ENCODE data around the gene SLC30A1. TPM values are rescaled to one million over a fixed set of nuclear protein-coding genes. Genes with fewer than 3 reads are reported as not detected.

Gene SLC30A1
- polyA plus RNA-seq, 4 donors, result 5.0 to 107 (median 8.4) TPM

DNA sequence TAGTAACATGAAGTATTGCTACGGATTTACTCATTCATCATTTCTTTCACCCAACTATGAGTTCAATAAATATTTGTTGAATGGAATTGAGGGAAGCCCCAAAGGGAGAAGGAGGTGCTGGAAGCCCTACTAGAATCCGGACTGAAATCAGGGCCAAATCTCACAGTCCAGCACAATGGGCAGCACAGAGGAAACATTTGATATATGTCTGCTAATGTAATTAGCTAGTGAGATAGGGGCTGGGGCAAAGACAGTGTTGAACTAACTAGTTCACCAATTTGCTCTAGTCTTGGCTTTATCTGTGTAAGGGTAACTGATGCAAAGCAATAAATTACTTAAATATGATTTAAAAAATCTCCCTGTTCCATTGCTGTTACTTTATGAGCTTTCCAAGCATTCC lies 26.1 kb upstream of the SLC30A1 start:
- DNase-seq (no peak), FAIRE-seq (no peak)
- Histone ChIP-seq H3K4me1 (ENCODE audit: control insufficient read depth in 3 of 3, insufficient read depth in 2 of 3, low read depth in 1 of 3, low read length in 2 of 3) (peaks cover 2 to 23% (median 7%) of the 10 kb centered on the region in 3 donors), H3K27ac (ENCODE audit: low read depth in 1 of 3, low read length in 2 of 3) (no peak overlapping the region), H3K36me3 (ENCODE audit: control insufficient read depth in 3 of 3, insufficient read depth in 2 of 3, low read depth in 1 of 3, low read length in 3 of 3) (no peaks in the 10 kb centered on the region), H3K9me3 (ENCODE audit: control insufficient read depth in 2 of 2, insufficient read depth in 1 of 2, low read depth in 1 of 2, low read length in 1 of 2) (no peaks in the 10 kb centered on the region), H3K27me3 (ENCODE audit: control insufficient read depth in 3 of 3, insufficient read depth in 3 of 3, low read length in 3 of 3) (no peaks in the 10 kb centered on the region), H3K4me3 (ENCODE audit: low read depth in 1 of 3, low read length in 3 of 3) (no peak overlapping the region)
- 80 to 94% (median 86%) methylated on average over 2 of the region's 2 CpGs for WGBS, 3 donors

DNA sequence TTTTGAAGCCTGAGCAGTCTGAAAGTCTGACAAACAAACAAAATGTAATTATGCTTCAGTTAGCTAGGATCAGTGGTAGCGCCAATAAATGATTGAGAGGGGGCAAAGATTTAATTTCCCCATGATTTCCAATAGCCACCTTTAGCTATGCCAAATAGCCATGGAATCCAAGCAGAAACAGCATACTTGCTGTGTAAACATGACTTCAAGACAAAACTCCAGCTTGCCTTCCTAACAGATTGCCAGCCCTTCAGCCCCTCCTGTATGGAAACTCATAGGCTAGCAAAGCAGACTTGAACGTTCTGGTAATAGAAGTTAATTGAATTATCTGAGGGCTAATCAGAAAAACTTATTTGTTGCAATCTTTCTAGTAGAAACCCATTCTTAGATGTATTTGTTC lies 25.6 kb upstream of the SLC30A1 start:
- Histone ChIP-seq H3K27me3 (ENCODE audit: control insufficient read depth in 3 of 3, insufficient read depth in 3 of 3, low read length in 3 of 3) (no peaks in the 10 kb centered on the region), H3K9me3 (ENCODE audit: control insufficient read depth in 2 of 2, insufficient read depth in 1 of 2, low read depth in 1 of 2, low read length in 1 of 2) (no peaks in the 10 kb centered on the region), H3K36me3 (ENCODE audit: control insufficient read depth in 3 of 3, insufficient read depth in 2 of 3, low read depth in 1 of 3, low read length in 3 of 3) (no peaks in the 10 kb centered on the region), H3K4me1 (ENCODE audit: control insufficient read depth in 3 of 3, insufficient read depth in 2 of 3, low read depth in 1 of 3, low read length in 2 of 3) (peaks cover 2 to 23% (median 7%) of the 10 kb centered on the region in 3 donors), H3K27ac (ENCODE audit: low read depth in 1 of 3, low read length in 2 of 3) (no peak overlapping the region), H3K4me3 (ENCODE audit: low read depth in 1 of 3, low read length in 3 of 3) (no peak overlapping the region)
- FAIRE-seq (no peak), DNase-seq (no peak)
- 66 to 85% (median 66%) methylated on average over 2 of the region's 2 CpGs for WGBS, 3 donors

DNA sequence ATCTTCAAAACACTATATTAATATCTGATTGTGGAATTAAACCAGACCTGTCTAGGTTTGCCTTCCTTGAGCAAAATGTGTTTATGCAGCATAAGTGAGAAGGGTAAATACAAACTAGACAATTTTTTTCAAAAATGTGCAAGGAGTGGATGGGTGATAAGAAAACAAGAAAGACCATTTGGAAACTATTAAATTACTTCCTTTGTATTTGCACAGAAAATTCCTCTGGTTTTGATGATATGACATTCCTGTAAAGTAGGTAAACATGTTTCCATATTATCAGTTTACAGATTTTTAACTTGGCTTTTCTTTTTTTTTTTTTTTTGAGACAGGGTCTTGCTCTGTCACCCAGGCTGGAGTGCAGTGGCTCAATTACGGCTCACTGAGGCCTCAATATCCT lies 24.8 kb upstream of the SLC30A1 start:
- WGBS, 3 donors, result 56 to 96% (median 87%) methylated on average over 1 of the region's 1 CpG
- H3K27ac ChIP-seq (ENCODE audit: low read depth in 1 of 3, low read length in 2 of 3), result peak overlapping the region in 1 of 3 donors; percentile 18

DNA sequence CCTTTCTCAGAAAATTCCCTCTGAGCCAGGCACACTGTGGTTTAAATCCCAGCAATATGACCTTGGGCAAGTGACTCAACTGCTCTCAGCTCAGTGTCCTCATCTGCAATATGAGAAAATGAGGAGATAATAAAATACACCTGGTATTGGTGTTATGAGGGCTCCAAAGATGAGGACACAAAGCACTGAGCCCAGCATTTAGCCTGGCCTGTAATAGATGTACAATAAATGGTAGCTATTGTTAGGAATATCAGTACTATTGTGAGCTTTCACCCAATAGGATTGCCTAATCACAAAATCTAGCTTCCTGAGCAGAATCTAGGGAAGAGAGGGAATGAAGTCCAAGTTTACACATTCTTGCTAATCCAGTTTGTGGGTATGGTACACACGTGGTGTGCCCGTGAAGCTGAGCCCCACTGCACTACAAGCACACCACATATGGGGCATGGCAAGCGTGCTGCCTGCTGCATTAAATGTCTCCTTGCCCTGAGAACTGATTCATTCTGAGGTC lies 24.3 kb upstream of the SLC30A1 start:
- no peak for FAIRE-seq
- peak overlapping the region in 1 of 3 donors; percentile 18 for H3K27ac ChIP-seq (ENCODE audit: low read depth in 1 of 3, low read length in 2 of 3)
- no peaks in the 10 kb centered on the region for H3K27me3 ChIP-seq (ENCODE audit: control insufficient read depth in 3 of 3, insufficient read depth in 3 of 3, low read length in 3 of 3)
- peaks cover 0 to 19% (median 4%) of the 10 kb centered on the region in 3 donors for H3K4me1 ChIP-seq (ENCODE audit: control insufficient read depth in 3 of 3, insufficient read depth in 2 of 3, low read depth in 1 of 3, low read length in 2 of 3)
- peak; percentile 90 to 93 for DNase-seq
- no peaks in the 10 kb centered on the region for H3K9me3 ChIP-seq (ENCODE audit: control insufficient read depth in 2 of 2, insufficient read depth in 1 of 2, low read depth in 1 of 2, low read length in 1 of 2)
- H3K36me3 ChIP-seq (ENCODE audit: control insufficient read depth in 3 of 3, insufficient read depth in 2 of 3, low read depth in 1 of 3, low read length in 3 of 3), result no peaks in the 10 kb centered on the region
- 19 to 62% (median 44%) methylated on average over 3 of the region's 3 CpGs for WGBS, 3 donors
- H3K4me3 ChIP-seq (ENCODE audit: low read depth in 1 of 3, low read length in 3 of 3), result no peak overlapping the region

More for the DNA sequence above, 24.8 kb upstream of the SLC30A1 start:
- peaks cover 0 to 23% (median 7%) of the 10 kb centered on the region in 3 donors for H3K4me1 ChIP-seq (ENCODE audit: control insufficient read depth in 3 of 3, insufficient read depth in 2 of 3, low read depth in 1 of 3, low read length in 2 of 3)
- no peaks in the 10 kb centered on the region for H3K27me3 ChIP-seq (ENCODE audit: control insufficient read depth in 3 of 3, insufficient read depth in 3 of 3, low read length in 3 of 3)
- FAIRE-seq, result no peak
- H3K4me3 ChIP-seq (ENCODE audit: low read depth in 1 of 3, low read length in 3 of 3), result no peak overlapping the region
- no peaks in the 10 kb centered on the region for H3K9me3 ChIP-seq (ENCODE audit: control insufficient read depth in 2 of 2, insufficient read depth in 1 of 2, low read depth in 1 of 2, low read length in 1 of 2)
- DNase-seq, result no peak
- H3K36me3 ChIP-seq (ENCODE audit: control insufficient read depth in 3 of 3, insufficient read depth in 2 of 3, low read depth in 1 of 3, low read length in 3 of 3), result no peaks in the 10 kb centered on the region

DNA sequence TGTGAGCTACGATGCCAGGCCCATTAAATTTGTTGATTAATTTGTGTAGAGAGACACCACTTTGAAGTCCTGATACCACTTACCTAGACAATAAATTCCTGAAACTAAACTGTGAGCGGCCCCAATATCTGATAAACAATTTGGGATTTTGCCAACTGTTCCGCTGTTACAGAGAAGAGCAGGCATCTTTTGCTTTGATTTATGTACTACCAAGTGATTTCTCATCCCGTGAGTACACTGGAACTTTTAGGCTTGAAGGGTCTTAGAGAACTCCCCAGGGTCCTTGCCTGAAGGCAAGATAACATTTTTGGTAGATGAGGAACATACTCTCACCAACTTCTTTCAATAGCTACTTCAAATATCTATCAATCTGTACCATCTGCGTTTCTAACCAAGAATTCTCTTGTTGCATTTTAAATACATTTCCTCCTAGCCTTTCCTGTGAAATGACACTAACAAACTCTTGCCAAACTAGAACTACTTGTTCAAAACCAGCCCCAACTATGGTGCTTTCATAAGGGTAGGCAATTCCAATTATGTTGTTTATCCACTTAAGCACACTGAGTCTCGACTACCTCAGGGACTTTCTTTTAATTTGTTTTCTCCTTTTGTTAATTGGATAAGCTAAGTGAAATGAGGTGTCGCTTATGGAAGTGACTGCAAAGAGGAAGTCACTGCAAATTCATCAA lies 23.2 kb upstream of the SLC30A1 start:
- DNase-seq (peak in 1 of 2 donors; percentile 27), FAIRE-seq (no peak)
- Histone ChIP-seq H3K4me3 (ENCODE audit: low read depth in 1 of 3, low read length in 3 of 3) (no peak overlapping the region), H3K4me1 (ENCODE audit: control insufficient read depth in 3 of 3, insufficient read depth in 2 of 3, low read depth in 1 of 3, low read length in 2 of 3) (peaks cover 0 to 14% (median 4%) of the 10 kb centered on the region in 3 donors), H3K36me3 (ENCODE audit: control insufficient read depth in 3 of 3, insufficient read depth in 2 of 3, low read depth in 1 of 3, low read length in 3 of 3) (no peaks in the 10 kb centered on the region), H3K9me3 (ENCODE audit: control insufficient read depth in 2 of 2, insufficient read depth in 1 of 2, low read depth in 1 of 2, low read length in 1 of 2) (no peaks in the 10 kb centered on the region), H3K27ac (ENCODE audit: low read depth in 1 of 3, low read length in 2 of 3) (peak overlapping the region in 1 of 3 donors; percentile 15), H3K27me3 (ENCODE audit: control insufficient read depth in 3 of 3, insufficient read depth in 3 of 3, low read length in 3 of 3) (no peaks in the 10 kb centered on the region)
- WGBS, 3 donors, result 12 to 36% (median 31%) methylated on average over 7 of the region's 7 CpGs

DNA sequence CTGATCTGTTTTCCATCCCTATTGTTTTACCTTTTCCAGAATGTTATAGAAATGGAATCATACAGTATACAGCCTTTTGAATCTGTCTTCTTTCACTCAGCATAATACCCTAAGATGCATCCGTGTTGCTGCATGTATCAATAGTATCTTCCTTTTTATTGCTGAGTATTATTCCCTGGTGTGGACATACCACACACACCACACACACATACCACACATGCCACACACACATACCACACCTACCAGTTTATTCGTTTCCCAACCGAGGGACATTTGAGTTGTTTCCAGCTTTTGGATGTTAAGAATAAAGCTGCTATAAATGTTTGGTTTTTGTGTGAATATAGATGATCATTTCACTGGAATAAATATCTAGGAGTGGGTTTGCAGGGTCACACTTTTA lies 22.2 kb upstream of the SLC30A1 start:
- 68 to 82% (median 71%) methylated on average over 3 of the region's 3 CpGs for WGBS, 3 donors
- no peaks in the 10 kb centered on the region for H3K36me3 ChIP-seq (ENCODE audit: control insufficient read depth in 3 of 3, insufficient read depth in 2 of 3, low read depth in 1 of 3, low read length in 3 of 3)
- peaks cover 0 to 13% (median 4%) of the 10 kb centered on the region in 3 donors for H3K4me1 ChIP-seq (ENCODE audit: control insufficient read depth in 3 of 3, insufficient read depth in 2 of 3, low read depth in 1 of 3, low read length in 2 of 3)
- H3K9me3 ChIP-seq (ENCODE audit: control insufficient read depth in 2 of 2, insufficient read depth in 1 of 2, low read depth in 1 of 2, low read length in 1 of 2), result no peaks in the 10 kb centered on the region
- no peak for FAIRE-seq
- DNase-seq, result no peak
- H3K4me3 ChIP-seq (ENCODE audit: low read depth in 1 of 3, low read length in 3 of 3), result no peak overlapping the region
- H3K27ac ChIP-seq (ENCODE audit: low read depth in 1 of 3, low read length in 2 of 3), result no peak overlapping the region
- no peaks in the 10 kb centered on the region for H3K27me3 ChIP-seq (ENCODE audit: control insufficient read depth in 3 of 3, insufficient read depth in 3 of 3, low read length in 3 of 3)

DNA sequence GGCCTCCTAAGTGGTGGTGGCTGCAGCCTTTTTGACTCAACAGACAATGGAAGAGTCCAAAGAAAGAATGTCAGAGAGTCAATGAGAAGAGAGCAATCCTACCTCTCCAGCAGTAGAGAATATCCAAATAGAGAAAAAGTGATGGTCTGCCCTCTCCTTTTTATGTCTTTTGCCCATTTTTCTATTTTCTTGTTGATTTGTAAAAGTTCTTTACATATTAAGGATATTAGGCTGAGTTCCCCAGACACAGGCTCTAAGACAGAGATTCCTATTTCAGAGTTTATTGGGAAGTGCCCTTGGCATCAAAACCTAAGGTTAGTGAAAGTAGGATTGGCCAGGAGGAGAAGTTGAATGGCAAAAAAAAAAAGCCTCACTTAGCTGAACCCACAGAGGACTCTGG lies 20.3 kb upstream of the SLC30A1 start:
- Histone ChIP-seq H3K4me3 (ENCODE audit: low read depth in 1 of 3, low read length in 3 of 3) (no peak overlapping the region), H3K27me3 (ENCODE audit: control insufficient read depth in 3 of 3, insufficient read depth in 3 of 3, low read length in 3 of 3) (no peaks in the 10 kb centered on the region), H3K9me3 (ENCODE audit: control insufficient read depth in 2 of 2, insufficient read depth in 1 of 2, low read depth in 1 of 2, low read length in 1 of 2) (no peaks in the 10 kb centered on the region), H3K27ac (ENCODE audit: low read depth in 1 of 3, low read length in 2 of 3) (no peak overlapping the region), H3K4me1 (ENCODE audit: control insufficient read depth in 3 of 3, insufficient read depth in 2 of 3, low read depth in 1 of 3, low read length in 2 of 3) (peaks cover 0 to 13% (median under 1%) of the 10 kb centered on the region in 3 donors), H3K36me3 (ENCODE audit: control insufficient read depth in 3 of 3, insufficient read depth in 2 of 3, low read depth in 1 of 3, low read length in 3 of 3) (no peaks in the 10 kb centered on the region)
- DNase-seq (no peak), FAIRE-seq (no peak)

DNA sequence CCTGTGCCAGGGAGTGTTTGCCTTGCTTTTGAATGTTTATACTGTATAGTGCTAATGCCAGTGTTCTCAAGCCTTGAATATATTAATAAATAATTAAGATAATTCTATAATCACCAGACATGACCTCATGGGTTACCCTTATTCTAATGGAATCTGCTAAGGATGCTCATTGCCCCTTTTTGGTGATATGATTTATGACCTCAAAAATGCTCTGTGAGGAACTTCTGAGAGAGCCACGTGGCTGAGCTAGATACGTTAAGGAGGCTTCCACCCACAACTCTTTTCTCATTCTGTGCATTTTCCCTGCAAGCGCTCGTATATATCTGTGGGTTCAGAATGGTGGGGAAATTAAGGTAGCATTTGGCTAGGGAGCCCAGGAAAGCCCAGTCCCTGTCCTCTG lies 19.6 kb upstream of the SLC30A1 start:
- H3K9me3 ChIP-seq (ENCODE audit: control insufficient read depth in 2 of 2, insufficient read depth in 1 of 2, low read depth in 1 of 2, low read length in 1 of 2), result no peaks in the 10 kb centered on the region
- WGBS, 3 donors, result 76 to 86% (median 79%) methylated on average over 4 of the region's 4 CpGs
- DNase-seq (no peak), FAIRE-seq (no peak)
- H3K36me3 ChIP-seq (ENCODE audit: control insufficient read depth in 3 of 3, insufficient read depth in 2 of 3, low read depth in 1 of 3, low read length in 3 of 3), result no peaks in the 10 kb centered on the region
- peaks cover 0 to 13% (median 0%) of the 10 kb centered on the region in 3 donors for H3K4me1 ChIP-seq (ENCODE audit: control insufficient read depth in 3 of 3, insufficient read depth in 2 of 3, low read depth in 1 of 3, low read length in 2 of 3)
- H3K27ac ChIP-seq (ENCODE audit: low read depth in 1 of 3, low read length in 2 of 3), result no peak overlapping the region
- H3K27me3 ChIP-seq (ENCODE audit: control insufficient read depth in 3 of 3, insufficient read depth in 3 of 3, low read length in 3 of 3), result no peaks in the 10 kb centered on the region
- H3K4me3 ChIP-seq (ENCODE audit: low read depth in 1 of 3, low read length in 3 of 3), result no peak overlapping the region

All from small intestine (tissue), 7 donors.